OCI-LY1 (cell line): ENCODE measurements around the gene RETNLB.

Source experiments
- H2AFZ ChIP-seq: fragments of 200-600 bp; sonication (generic), shearing (Covaris generic); 2 replicates; pipeline ENCODE4 v1.6.0; 2014; ENCODE audit warnings: antibody characterized with exemption, mild to moderate bottlenecking, low read length
- H3F3A ChIP-seq: fragments of 200-600 bp; sonication (generic), shearing (Covaris generic); 2 replicates; pipeline ENCODE4 v1.6.0; 2014; ENCODE audit warnings: mild to moderate bottlenecking, antibody characterized with exemption, low read length, moderate library complexity; ENCODE audit not compliant: insufficient read depth
- H3K27ac ChIP-seq: fragments of 200-600 bp; sonication (generic); 2 replicates; pipeline ENCODE4 v1.5.1; 2014; ENCODE audit warnings: low read length, mixed run types, mild to moderate bottlenecking, low read depth; ENCODE audit not compliant: poor library complexity, severe bottlenecking
- H3K27me3 ChIP-seq: fragments of 200-600 bp; sonication (generic); 2 replicates; pipeline ENCODE4 v1.6.0; 2014; ENCODE audit warnings: antibody characterized with exemption, mild to moderate bottlenecking, low read length, moderate library complexity; ENCODE audit not compliant: insufficient read depth
- H3K36me3 ChIP-seq: fragments of 200-600 bp; sonication (generic); 2 replicates; pipeline ENCODE4 v1.6.1; 2014; ENCODE audit warnings: mild to moderate bottlenecking, antibody characterized with exemption, low read length, moderate library complexity, mixed read lengths; ENCODE audit not compliant: insufficient read depth
- H3K4me1 ChIP-seq: fragments of 200-600 bp; sonication (generic); 2 replicates; pipeline ENCODE4 v1.5.1; 2014; ENCODE audit warnings: mild to moderate bottlenecking, low read length, moderate library complexity; ENCODE audit not compliant: insufficient read depth, severe bottlenecking
- H3K4me2 ChIP-seq: fragments of 200-600 bp; sonication (generic), shearing (Covaris generic); 2 replicates; pipeline ENCODE4 v1.6.1; 2014; ENCODE audit warnings: low read length
- H3K4me3 ChIP-seq: fragments of 200-600 bp; sonication (generic); 2 replicates; pipeline ENCODE4 v1.5.1; 2014; ENCODE audit warnings: low read length, low read depth, mild to moderate bottlenecking, mixed read lengths; ENCODE audit not compliant: poor library complexity, severe bottlenecking
- H3K79me2 ChIP-seq: fragments of 200-600 bp; shearing (Covaris generic); 2 replicates; pipeline ENCODE4 v1.6.1; 2016; ENCODE audit warnings: mixed run types, low read length, mixed read lengths; ENCODE audit not compliant: insufficient read depth
- H3K9ac ChIP-seq: fragments of 200-600 bp; sonication (generic), shearing (Covaris generic); 2 replicates; pipeline ENCODE4 v1.6.1; 2014; ENCODE audit warnings: mild to moderate bottlenecking, low read length, mixed read lengths
- H3K9me2 ChIP-seq: fragments of 200-600 bp; sonication (generic), shearing (Covaris generic); 2 replicates; pipeline ENCODE4 v1.6.1; 2014; ENCODE audit warnings: low read depth, mild to moderate bottlenecking, low read length, mixed read lengths
- H3K9me3 ChIP-seq: fragments of 200-600 bp; shearing (Covaris generic); 2 replicates; pipeline ENCODE4 v1.6.1; 2014; ENCODE audit warnings: low read length, mixed read lengths
- H4K20me1 ChIP-seq: fragments of 200-600 bp; sonication (generic), shearing (Covaris generic); 2 replicates; pipeline ENCODE4 v1.6.0; 2016; ENCODE audit warnings: mild to moderate bottlenecking, low read length; ENCODE audit not compliant: insufficient read depth
- CTCF ChIP-seq: fragments of 200-600 bp; sonication (generic), shearing (Covaris generic); IDR thresholded peaks from 2 replicates; pipeline ENCODE4 v1.5.1; 2017; ENCODE audit warnings: mild to moderate bottlenecking, antibody characterized with exemption, low read length, moderate library complexity, mixed read lengths
- EZH2 ChIP-seq: fragments of 200-600 bp; sonication (generic), shearing (Covaris generic); IDR thresholded peaks from 2 replicates; pipeline ENCODE4 v1.8.0; 2017; ENCODE audit warnings: borderline replicate concordance, mixed run types, mild to moderate bottlenecking, antibody characterized with exemption, low read length, moderate library complexity, mixed read lengths

The RETNLB gene

GRCh38 chr3:108804437-108804836, 47.2 kb upstream of the RETNLB start:
- no peak for TF ChIP-seq CTCF
- no peak for TF ChIP-seq EZH2

GRCh38 chr3:108791473-108791872, 34.3 kb upstream of the RETNLB start:
- no peaks in the 10 kb centered on the region for H3K79me2 ChIP-seq
- H3F3A ChIP-seq, result no peaks in the 10 kb centered on the region
- no peak for TF ChIP-seq CTCF
- no peak for TF ChIP-seq EZH2
- H3K4me3 ChIP-seq, result no peak overlapping the region
- no peak overlapping the region for H3K4me2 ChIP-seq
- H3K4me1 ChIP-seq, result no peaks in the 10 kb centered on the region
- H2AFZ ChIP-seq, result no peak overlapping the region
- no peaks in the 10 kb centered on the region for H4K20me1 ChIP-seq
- H3K36me3 ChIP-seq, result no peaks in the 10 kb centered on the region
- no peaks in the 10 kb centered on the region for H3K9me3 ChIP-seq
- no peaks in the 10 kb centered on the region for H3K27me3 ChIP-seq
- no peak overlapping the region for H3K9ac ChIP-seq
- no peaks in the 10 kb centered on the region for H3K9me2 ChIP-seq
- H3K27ac ChIP-seq, result no peak overlapping the region

More at GRCh38 chr3:108804437-108804836, 47.2 kb upstream of the RETNLB start:
- Histone ChIP-seq H3K27ac (no peak overlapping the region), H3K4me1 (no peaks in the 10 kb centered on the region), H3K9me2 (no peaks in the 10 kb centered on the region), H3K9me3 (no peaks in the 10 kb centered on the region), H2AFZ (no peak overlapping the region), H3K4me2 (no peak overlapping the region), H3K4me3 (no peak overlapping the region), H3K9ac (no peak overlapping the region), H3K79me2 (no peaks in the 10 kb centered on the region), H3F3A (no peaks in the 10 kb centered on the region), H4K20me1 (no peaks in the 10 kb centered on the region), H3K36me3 (no peaks in the 10 kb centered on the region), H3K27me3 (no peaks in the 10 kb centered on the region)

GRCh38 chr3:108780235-108780634, 23.0 kb upstream of the RETNLB start:
- Histone ChIP-seq H3F3A (no peaks in the 10 kb centered on the region), H3K79me2 (no peaks in the 10 kb centered on the region), H3K9me3 (no peaks in the 10 kb centered on the region), H3K4me3 (no peak overlapping the region), H4K20me1 (no peaks in the 10 kb centered on the region), H3K9ac (no peak overlapping the region), H3K4me1 (no peaks in the 10 kb centered on the region), H3K27ac (no peak overlapping the region), H2AFZ (no peak overlapping the region), H3K4me2 (no peak overlapping the region), H3K36me3 (no peaks in the 10 kb centered on the region), H3K27me3 (no peaks in the 10 kb centered on the region), H3K9me2 (no peaks in the 10 kb centered on the region)
- no peak for TF ChIP-seq EZH2
- TF ChIP-seq CTCF, result no peak
